HG03575 (cell line): Measurements from ENCODE around the gene CHRDL1.
"Not testable (repeated sequence)": the region's sequence is repeated elsewhere in the genome, so short reads cannot be mapped to it uniquely, and the experiment has no call there.

ENCODE experiments used
- ATAC-seq: cut with Tn5 transposase; IDR thresholded peaks from one replicate; pipeline ENCODE4 v1.9.1; 2021; ENCODE audit not compliant: unreplicated experiment, insufficient number of reproducible peaks, low FRiP score; ENCODE audit errors: extremely low read depth

Gene CHRDL1

GRCh38 chrX:110795645-110796406, at the start of gene CHRDL1:
TSS of gene CHRDL1 (minus strand) at chrX:110795817. CDS start at chrX:110792181, 3,636 bp downstream.
- ATAC-seq: no peak

GRCh38 chrX:110836982-110837381, 41.4 kb upstream of the CHRDL1 start:
- no peak for ATAC-seq

DNA sequence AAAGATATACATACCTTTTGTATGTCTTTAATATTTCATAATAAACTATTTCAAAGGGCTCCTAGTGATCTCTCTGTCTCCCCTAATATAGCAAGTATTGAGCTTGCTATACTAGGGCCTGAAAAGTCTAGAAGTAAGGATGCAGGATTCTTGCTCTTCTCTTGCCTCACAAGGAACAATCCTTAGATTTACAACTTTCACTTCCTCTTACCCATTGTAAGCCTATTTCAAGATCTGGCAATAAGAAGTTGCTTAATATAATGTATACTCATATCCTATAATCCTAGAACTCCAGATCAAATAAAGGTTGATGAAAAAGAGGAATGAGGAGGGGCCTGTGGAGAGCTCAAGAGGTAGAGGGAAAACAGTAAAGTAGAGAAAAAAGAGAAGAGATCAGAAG, 40.8 kb upstream of the CHRDL1 start:
- ATAC-seq: no peak

DNA sequence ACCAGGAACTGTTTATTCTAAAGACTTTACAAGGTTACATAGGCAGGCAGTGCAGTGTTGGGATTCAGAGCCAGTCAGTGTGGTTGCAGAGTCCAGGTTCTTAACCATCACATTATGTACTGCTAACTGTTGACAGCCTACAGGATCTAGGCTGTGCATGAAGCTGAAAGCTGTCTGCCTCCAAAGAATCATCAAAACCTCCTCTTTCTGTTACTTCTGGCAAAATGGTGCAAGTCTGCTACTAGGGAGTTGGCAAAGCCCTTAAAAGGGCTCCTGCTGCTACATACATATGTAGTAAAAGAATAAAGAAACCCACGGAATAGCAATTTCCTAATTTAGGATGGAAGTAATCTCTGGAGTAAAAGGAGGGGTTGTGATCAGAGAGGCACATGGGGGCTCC, 40.4 kb upstream of the CHRDL1 start:
- ATAC-seq: no peak

DNA sequence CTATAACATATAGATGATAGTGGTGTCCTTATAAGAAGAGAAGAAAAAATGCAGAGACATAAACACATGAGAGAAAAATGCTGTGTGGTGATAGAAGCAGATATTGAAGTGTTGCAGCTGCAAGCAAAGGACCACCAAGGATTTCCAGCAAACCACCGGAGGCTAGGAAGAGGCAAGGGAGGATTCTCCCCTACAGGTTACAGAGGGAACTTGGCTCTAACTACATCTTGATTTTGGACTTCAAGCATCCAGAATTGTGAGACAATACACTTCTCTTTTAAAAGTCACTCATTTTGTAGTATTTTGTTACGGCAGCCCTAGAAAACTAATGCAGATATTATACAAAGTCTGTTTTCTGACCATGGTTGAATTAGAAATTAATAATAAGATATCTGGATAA, 30.4 kb upstream of the CHRDL1 start:
- ATAC-seq: no peak

GRCh38 chrX:110816543-110816942, 20.9 kb upstream of the CHRDL1 start:
- not testable (repeated sequence) for ATAC-seq

DNA sequence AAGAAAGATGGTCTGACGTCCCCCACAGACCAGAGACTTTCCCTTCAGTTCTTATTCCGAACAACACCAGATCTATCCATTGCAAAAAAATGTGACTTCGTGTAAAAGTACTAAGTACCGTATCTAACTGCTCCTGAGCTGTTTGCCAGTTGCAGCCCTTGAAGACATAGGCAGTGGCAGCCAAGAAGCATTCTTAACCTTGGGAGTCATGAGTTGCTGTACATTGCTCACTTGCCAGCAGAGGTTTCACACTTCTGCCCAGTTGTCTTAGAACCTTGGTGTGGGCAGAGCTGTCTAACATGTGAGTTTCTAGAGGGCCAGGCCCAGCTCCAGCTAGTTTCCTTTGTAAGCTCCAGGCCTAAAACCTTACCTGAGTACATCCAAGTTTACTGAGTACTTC, 10.5 kb upstream of the CHRDL1 start:
- ATAC-seq: no peak

- no peak for ATAC-seq
Measured at GRCh38 chrX:110805303-110805702, 9.7 kb upstream of the CHRDL1 start.

GRCh38 chrX:110804446-110804845, 8.8 kb upstream of the CHRDL1 start:
- ATAC-seq: no peak

GRCh38 chrX:110803506-110803905, 7.9 kb upstream of the CHRDL1 start:
- ATAC-seq: no peak

DNA sequence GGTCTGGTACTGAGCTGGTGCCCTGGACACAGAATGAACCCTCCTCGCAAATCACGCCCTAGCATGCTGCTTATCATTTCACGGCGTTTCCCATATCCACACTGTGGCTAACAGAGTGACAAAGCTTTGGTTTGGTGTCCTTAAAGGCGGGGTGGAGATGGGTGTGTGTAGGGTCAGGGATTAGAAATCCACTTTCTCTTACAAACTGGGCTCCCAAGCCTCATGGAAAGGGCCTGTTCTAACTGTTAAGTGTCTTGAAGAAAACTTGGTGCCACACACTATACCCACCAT, 735 bp upstream of the CHRDL1 start:
- ATAC-seq: no peak

GRCh38 chrX:110794601-110795000, 1.0 kb downstream of the CHRDL1 start:
- no peak for ATAC-seq

GRCh38 chrX:110791071-110791470, 4.5 kb downstream of the CHRDL1 start:
- no peak for ATAC-seq

DNA sequence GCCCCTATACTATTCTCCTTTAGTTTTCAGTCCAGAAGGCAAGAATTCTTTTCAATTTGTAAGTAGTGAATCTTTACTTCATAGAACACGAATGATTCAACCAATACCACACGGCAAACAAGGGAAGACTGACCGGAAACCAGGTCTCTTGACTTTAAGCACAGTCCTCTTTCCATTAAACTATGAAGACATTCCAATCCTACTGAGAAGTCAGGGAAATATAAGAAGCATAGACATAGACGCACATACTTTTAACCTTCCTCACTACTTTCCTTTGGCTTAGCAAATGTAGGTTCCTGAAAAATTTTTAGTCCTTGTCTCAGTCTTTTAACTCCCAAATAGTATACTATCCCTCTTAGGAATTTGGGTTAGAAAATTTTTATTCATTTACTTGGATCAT, 9.1 kb downstream of the CHRDL1 start:
- ATAC-seq: no peak

GRCh38 chrX:110759785-110760184, 35.8 kb downstream of the CHRDL1 start:
- ATAC-seq: no peak

DNA sequence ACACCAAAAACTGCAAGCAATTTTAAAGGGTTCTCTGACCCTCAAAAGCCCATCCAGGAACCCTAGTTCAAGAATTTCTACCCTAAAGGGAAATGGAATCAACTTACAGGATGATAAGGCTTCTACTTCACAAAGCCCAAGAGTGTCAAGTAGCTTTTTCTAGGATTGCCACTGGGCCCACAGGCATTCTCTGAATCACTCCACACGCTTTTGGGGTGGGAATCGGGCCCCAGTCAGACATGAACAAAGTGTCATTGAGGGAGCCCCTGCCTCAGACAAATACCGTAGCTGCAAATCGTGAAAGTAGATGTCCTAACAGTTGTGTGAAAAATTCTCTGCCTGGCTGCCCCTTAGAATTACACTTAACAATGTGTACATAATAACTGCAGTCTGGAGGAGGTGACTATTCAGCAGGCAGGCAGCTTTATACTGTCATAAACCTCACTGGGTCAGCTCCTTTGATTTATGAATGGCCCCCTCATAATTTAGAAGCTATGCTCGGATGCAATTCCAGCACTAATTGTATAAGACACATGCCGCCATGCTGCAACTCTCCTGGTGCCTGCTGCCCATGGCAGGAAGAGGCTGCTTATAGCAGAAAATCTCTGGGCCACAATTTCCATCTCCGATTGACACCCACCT, 36.7 kb downstream of the CHRDL1 start:
- no peak for ATAC-seq

DNA sequence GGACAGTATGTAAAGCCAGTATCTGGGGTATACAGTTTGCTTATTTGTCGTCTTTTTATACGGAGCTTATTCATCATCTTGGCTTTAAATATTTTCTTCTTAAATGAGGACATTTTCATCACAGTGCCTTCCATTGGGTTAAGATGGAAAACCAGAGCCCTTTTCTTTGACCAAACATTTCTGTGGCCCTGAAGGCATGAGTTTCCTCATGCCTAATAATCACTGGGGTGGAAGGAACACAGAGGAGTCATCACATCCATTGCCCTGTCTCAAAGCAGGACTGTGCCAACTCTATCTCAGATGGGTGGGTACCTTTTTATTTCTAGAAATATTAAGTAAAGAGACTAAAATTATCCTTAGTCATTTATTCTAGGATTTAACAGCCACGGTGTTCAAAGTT, 40.0 kb downstream of the CHRDL1 start:
- ATAC-seq: no peak

GRCh38 chrX:110755061-110755460, 40.6 kb downstream of the CHRDL1 start:
- no peak for ATAC-seq

- ATAC-seq: no peak
Measured at GRCh38 chrX:110750526-110751189, 45.0 kb downstream of the CHRDL1 start.

DNA sequence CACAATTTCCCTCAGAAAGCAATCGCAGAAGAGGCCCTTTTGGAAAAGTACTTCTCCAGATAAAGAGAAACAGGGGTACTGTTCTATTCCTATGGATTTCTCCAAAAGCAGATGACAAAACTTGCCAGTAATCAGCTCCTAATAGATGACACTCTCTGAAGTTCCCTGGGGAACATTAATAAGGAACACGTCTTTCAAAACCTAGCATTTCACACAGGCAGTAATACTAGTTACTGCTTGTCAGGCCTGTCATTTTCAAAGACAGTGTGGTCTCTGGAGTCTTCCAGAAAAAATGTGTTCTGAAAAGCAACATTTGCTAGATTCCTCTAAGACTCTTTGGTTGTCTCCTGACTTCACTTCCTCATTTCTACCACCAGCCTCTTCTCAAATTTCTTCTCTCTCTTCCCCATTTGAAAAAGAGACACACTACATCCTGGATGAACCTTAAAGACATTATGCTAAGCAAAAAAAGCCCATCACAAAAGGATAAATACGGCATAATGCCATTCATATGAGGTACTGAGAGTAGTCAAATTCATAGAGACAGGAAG, 47.3 kb downstream of the CHRDL1 start:
- no peak for ATAC-seq
